MCF 10A (cell line): ENCODE results near the gene GSC2. TPM values are rescaled to one million over a fixed set of nuclear protein-coding genes. Genes with fewer than 3 reads are reported as not detected.

Source experiments
- BruUV-seq: library from RNA; stranded (reverse); fragments of 400-500 nt; replicated peaks from 2 replicates; lab custom pipeline; 2021; lab: Mats Ljungman, UMichigan
- CTCF ChIA-PET: fragments of 300-600 bp; sonication (Branson Sonifier 250); formaldehyde crosslinking; extraction: SDS; loops from one replicate; lab custom pipeline; 2021; ENCODE audit warnings: antibody characterized with exemption, inconsistent platforms; lab: Yijun Ruan, JAX
- POLR2A ChIA-PET: fragments of 300-600, 350-650 bp; sonication (Branson Sonifier 250); formaldehyde crosslinking; extraction: SDS; loops from one replicate; lab custom pipeline; 2020; ENCODE audit warnings: antibody characterized with exemption, inconsistent platforms; lab: Yijun Ruan, JAX
- DNase-seq: peaks from one replicate; pipeline ENCODE4 v3.0.0-alpha.2; 2018; ENCODE audit not compliant: unreplicated experiment
- H3K27ac Mint-ChIP-seq: one replicate; pipeline ENCODE4 v1.8.0; 2022; ENCODE audit warnings: mild to moderate bottlenecking, low read depth, mixed read lengths; ENCODE audit not compliant: unreplicated experiment
- H3K27me3 Mint-ChIP-seq: one replicate; pipeline ENCODE4 v1.8.0; 2022; ENCODE audit warnings: mixed read lengths; ENCODE audit not compliant: insufficient read depth, unreplicated experiment
- H3K36me3 Mint-ChIP-seq: one replicate; pipeline ENCODE4 v1.8.0; 2022; ENCODE audit warnings: mild to moderate bottlenecking, moderate library complexity, mixed read lengths; ENCODE audit not compliant: insufficient read depth, unreplicated experiment
- H3K4me1 Mint-ChIP-seq: one replicate; pipeline ENCODE4 v1.8.0; 2022; ENCODE audit warnings: mixed read lengths; ENCODE audit not compliant: insufficient read depth, unreplicated experiment
- H3K4me3 Mint-ChIP-seq: one replicate; pipeline ENCODE4 v1.8.0; 2022; ENCODE audit warnings: mild to moderate bottlenecking, moderate library complexity, mixed read lengths; ENCODE audit not compliant: unreplicated experiment
- H3K9me3 Mint-ChIP-seq: one replicate; pipeline ENCODE4 v1.8.0; 2022; ENCODE audit warnings: mixed read lengths; ENCODE audit not compliant: unreplicated experiment
- CTCF ChIP-seq: fragments of 200-600 bp; IDR thresholded peaks from one replicate; pipeline ENCODE4 v1.8.0; 2022; ENCODE audit warnings: antibody characterized with exemption, mild to moderate bottlenecking; ENCODE audit not compliant: unreplicated experiment
- intact Hi-C: fragments of 100-400 bp; cut with micrococcal nuclease; formaldehyde crosslinking; loops from 2 replicates; pipeline ENCODE4 v1.14.1; 2022
- total RNA-seq: library from RNA; stranded (reverse); gene quantifications from 2 replicates; pipeline ENCODE4 v1.2.3, GENCODE V29; 2022

Gene GSC2
- total RNA-seq, 1 experiment from 2014 or later, result not detected

GRCh38 chr22:19108807-19109197 is 41.3 kb downstream of the GSC2 start:
- Mint-ChIP-seq H3K27me3 (no peaks in the 10 kb centered on the region), H3K4me3 (no peak overlapping the region), H3K36me3 (peaks cover 12% of the 10 kb centered on the region), H3K27ac (peak overlapping the region; percentile 94), H3K9me3 (no peaks in the 10 kb centered on the region), H3K4me1 (peaks cover 34% of the 10 kb centered on the region)
- TF ChIP-seq CTCF, result no peak
- intact Hi-C loops, result no loop called here
- DNase-seq, result peak; percentile 45
- ChIA-PET CTCF (interaction anchor here (0.6 to 0.8 kb wide), 2 partner anchors 10 to 24 kb away, joined by 3 to 6 read pairs; no protein-coding TSS in a partner anchor), POLR2A (interaction anchor here (1.1 to 3.1 kb wide), 3 partner anchors 10 to 35 kb away, joined by 3 to 15 read pairs (median 6); partner anchors contain the start of gene DGCR2)
- BruUV-seq, result no TSS peak

- no peak for DNase-seq
- Mint-ChIP-seq H3K27me3 (no peaks in the 10 kb centered on the region), H3K27ac (peak overlapping the region; percentile 94), H3K36me3 (peaks cover 1% of the 10 kb centered on the region), H3K4me3 (no peak overlapping the region), H3K9me3 (no peaks in the 10 kb centered on the region), H3K4me1 (peaks cover 33% of the 10 kb centered on the region)
- ChIA-PET CTCF (interaction anchor here (0.6 to 1.2 kb wide), 3 partner anchors 18 to 195 kb away, joined by 3 to 6 read pairs (median 3); no protein-coding TSS in a partner anchor), POLR2A (interaction anchor here (1.1 to 3.1 kb wide), 3 partner anchors 9 to 36 kb away, joined by 3 to 15 read pairs (median 6); partner anchors contain the start of gene DGCR2)
- intact Hi-C loops, result no loop called here
- no TSS peak for BruUV-seq
- TF ChIP-seq CTCF, result no peak
Measured at GRCh38 chr22:19107730-19108074, 42.4 kb downstream of the GSC2 start.

GRCh38 chr22:19106886-19107729 is 43.0 kb downstream of the GSC2 start:
- DNase-seq, result no peak
- no peaks in the 10 kb centered on the region for H3K9me3 Mint-ChIP-seq
- no peaks in the 10 kb centered on the region for H3K36me3 Mint-ChIP-seq
- BruUV-seq, result no TSS peak
- H3K27me3 Mint-ChIP-seq, result no peaks in the 10 kb centered on the region
- H3K27ac Mint-ChIP-seq, result peak overlapping the region; percentile 94
- ChIA-PET CTCF (interaction anchor here (0.6 to 1.2 kb wide), 5 partner anchors 8 to 194 kb away, joined by 3 to 6 read pairs (median 3); no protein-coding TSS in a partner anchor), POLR2A (interaction anchor here (3.1 kb wide), 1 partner anchor 15 kb away, joined by 15 read pairs; the partner anchor contains the start of gene DGCR2)
- H3K4me3 Mint-ChIP-seq, result no peak overlapping the region
- peaks cover 29% of the 10 kb centered on the region for H3K4me1 Mint-ChIP-seq
- intact Hi-C loops, result no loop called here
- no peak for TF ChIP-seq CTCF
